Prostate gland (tissue), 2 donors: ENCODE measurements around the gene RRN3.

Source experiments
- POLR2A ChIP-seq: fragments of 450-650 bp; IDR thresholded peaks from one replicate; pipeline ENCODE4 v1.6.1; 2016; ENCODE audit warnings: antibody characterized with exemption, mild to moderate bottlenecking
- POLR2AphosphoS5 ChIP-seq: sonication (generic); formaldehyde crosslinking; IDR thresholded peaks from one replicate; pipeline ENCODE4 v1.6.1; 2017; ENCODE audit warnings: antibody characterized with exemption
- TF ChIP-seq, protein P1 (sequence below), 4 experiments: fragments of 200-600 bp in 2 of 4; fragments of 450-650 bp in 2 of 4; sonication (generic) in 2 of 4; IDR thresholded peaks; 1 replicate in 3 of 4; 2 replicates in 1 of 4; pipeline ENCODE4 v1.5.1; 2016 to 2019; ENCODE audit warnings: antibody characterized with exemption in 4 of 4, mild to moderate bottlenecking in 2 of 4, moderate library complexity in 2 of 4

DNA sequence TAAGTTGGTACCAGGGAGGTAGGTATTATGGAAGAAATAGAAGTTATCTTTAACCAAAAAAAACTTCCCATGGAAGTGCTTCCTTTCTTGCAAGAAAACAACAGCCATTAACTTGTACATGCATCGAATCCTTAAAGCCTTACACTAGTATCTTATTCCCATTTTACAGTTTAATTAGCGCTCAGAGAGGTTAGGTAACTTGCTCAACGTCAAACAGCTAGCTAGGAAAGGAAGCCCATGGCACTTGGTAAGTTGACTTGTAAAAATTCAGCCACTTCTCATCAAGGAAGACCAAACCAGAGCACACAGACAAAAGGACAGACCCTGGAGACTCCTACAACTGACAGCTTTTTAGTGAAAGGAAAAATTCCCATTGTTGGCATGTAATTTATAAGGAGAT is 34.7 kb downstream of the RRN3 start:
- TF ChIP-seq, protein P1, sequence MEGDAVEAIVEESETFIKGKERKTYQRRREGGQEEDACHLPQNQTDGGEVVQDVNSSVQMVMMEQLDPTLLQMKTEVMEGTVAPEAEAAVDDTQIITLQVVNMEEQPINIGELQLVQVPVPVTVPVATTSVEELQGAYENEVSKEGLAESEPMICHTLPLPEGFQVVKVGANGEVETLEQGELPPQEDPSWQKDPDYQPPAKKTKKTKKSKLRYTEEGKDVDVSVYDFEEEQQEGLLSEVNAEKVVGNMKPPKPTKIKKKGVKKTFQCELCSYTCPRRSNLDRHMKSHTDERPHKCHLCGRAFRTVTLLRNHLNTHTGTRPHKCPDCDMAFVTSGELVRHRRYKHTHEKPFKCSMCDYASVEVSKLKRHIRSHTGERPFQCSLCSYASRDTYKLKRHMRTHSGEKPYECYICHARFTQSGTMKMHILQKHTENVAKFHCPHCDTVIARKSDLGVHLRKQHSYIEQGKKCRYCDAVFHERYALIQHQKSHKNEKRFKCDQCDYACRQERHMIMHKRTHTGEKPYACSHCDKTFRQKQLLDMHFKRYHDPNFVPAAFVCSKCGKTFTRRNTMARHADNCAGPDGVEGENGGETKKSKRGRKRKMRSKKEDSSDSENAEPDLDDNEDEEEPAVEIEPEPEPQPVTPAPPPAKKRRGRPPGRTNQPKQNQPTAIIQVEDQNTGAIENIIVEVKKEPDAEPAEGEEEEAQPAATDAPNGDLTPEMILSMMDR (IDR thresholded peaks at IDR 0.05) = no peak
- TF ChIP-seq POLR2A (no peak), POLR2AphosphoS5 (no peak)
